ENCODE results near the gene ERAP2.
"Not testable (repeated sequence)": the region's sequence is repeated elsewhere in the genome, so short reads cannot be mapped to it uniquely, and the experiment has no call there.

Gene ERAP2

GRCh38 chr5:96864922-96865530 lies 11.3 kb upstream of the ERAP2 start:
- DNase-seq, result no peak

GRCh38 chr5:96868603-96869371 lies 7.5 kb upstream of the ERAP2 start:
- peak; percentile 63 for DNase-seq

GRCh38 chr5:96869372-96869641 lies 7.0 kb upstream of the ERAP2 start:
- no peak for DNase-seq

- no peak for DNase-seq
Observed at GRCh38 chr5:96870094-96871026, 5.9 kb upstream of the ERAP2 start.

GRCh38 chr5:96871027-96871399 lies 5.3 kb upstream of the ERAP2 start:
- DNase-seq, result peak; percentile 9

- DNase-seq, result no peak
Observed at GRCh38 chr5:96871686-96872085, 4.6 kb upstream of the ERAP2 start.

GRCh38 chr5:96873449-96873848 lies 2.9 kb upstream of the ERAP2 start:
- DNase-seq, result no peak

- DNase-seq, result no peak
Observed at GRCh38 chr5:96874631-96875030, 1.7 kb upstream of the ERAP2 start.

GRCh38 chr5:96875791-96876291 lies 459 bp upstream of the ERAP2 start:
- DNase-seq, result no peak

- DNase-seq, result not testable (repeated sequence)
Observed at GRCh38 chr5:96876977-96877469, 723 bp downstream of the ERAP2 start.

GRCh38 chr5:96879665-96880064 lies 3.4 kb downstream of the ERAP2 start:
- DNase-seq, result no peak

- no peak for DNase-seq
Observed at GRCh38 chr5:96880444-96881164, 4.3 kb downstream of the ERAP2 start.

- no peak for DNase-seq
Observed at GRCh38 chr5:96881511-96882115, 5.3 kb downstream of the ERAP2 start.

GRCh38 chr5:96883871-96884270 lies 7.6 kb downstream of the ERAP2 start:
- no peak for DNase-seq

- no peak for DNase-seq
Observed at GRCh38 chr5:96884995-96885394, 8.7 kb downstream of the ERAP2 start.

- DNase-seq, result peak; percentile 56
Observed at GRCh38 chr5:96885518-96886338, 9.4 kb downstream of the ERAP2 start.

GRCh38 chr5:96893342-96893741 lies 17.0 kb downstream of the ERAP2 start:
- DNase-seq, result peak; percentile 44

- no peak for DNase-seq
Observed at GRCh38 chr5:96896276-96896675, 20.0 kb downstream of the ERAP2 start.

GRCh38 chr5:96896806-96897205 lies 20.5 kb downstream of the ERAP2 start:
- DNase-seq, result no peak

GRCh38 chr5:96901384-96901783 lies 25.1 kb downstream of the ERAP2 start:
- DNase-seq, result no peak

GRCh38 chr5:96901841-96902240 lies 25.5 kb downstream of the ERAP2 start:
- DNase-seq, result no peak

Measured in eye (tissue), 1 donor.